ENCODE data around the gene TEC. TPM values are rescaled to one million over a fixed set of nuclear protein-coding genes. Genes with fewer than 3 reads are reported as not detected.

The TEC gene
- total and polyA plus RNA-seq, 2 of the 8 experiments (the other 6 are each of a cell fraction or from before 2014, with no cell fraction given) = 0.73 to 1.8 TPM

DNA sequence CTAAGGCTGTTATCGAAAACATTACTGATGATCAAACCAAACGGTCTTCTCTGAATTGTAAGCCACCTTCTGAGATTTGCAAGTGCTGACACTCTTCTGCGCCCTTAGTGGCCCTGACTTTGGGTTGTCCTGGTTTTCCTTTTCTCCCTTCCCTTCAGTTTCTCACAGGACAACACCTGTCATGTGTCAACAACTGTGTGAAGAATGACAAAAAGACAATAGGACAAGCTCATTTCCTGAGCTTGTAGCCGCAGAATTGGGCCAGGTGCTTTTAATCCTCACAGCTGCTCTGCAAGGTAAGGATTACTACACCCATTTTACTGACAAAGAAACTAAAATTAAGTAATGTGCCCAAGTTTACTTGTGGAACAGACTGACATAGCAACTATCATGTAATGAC lies 90.7 kb downstream of the TEC start:
- H4K91ac ChIP-seq (replicated peaks; ENCODE audit: insufficient read length, low read length) = no peak overlapping the region
- no peak overlapping the region for H3K4me3 ChIP-seq (ENCODE audit: extremely low read depth in 1 of 4, insufficient read depth in 2 of 4, low read depth in 3 of 4, low read length in 4 of 4)
- H3K4ac ChIP-seq (replicated peaks; ENCODE audit: insufficient read length, low read depth, low read length) = no peak overlapping the region
- no peak overlapping the region for H2BK20ac ChIP-seq (ENCODE audit: low read length)
- no peaks in the 10 kb centered on the region for H3K79me2 ChIP-seq (ENCODE audit: control insufficient read depth in 1 of 2, insufficient read depth in 2 of 2, low read length in 2 of 2)
- H2BK15ac ChIP-seq (ENCODE audit: low read length) = no peak overlapping the region
- FAIRE-seq (no peak), DNase-seq (ENCODE audit: low read depth in 1 of 2, low spot score in 2 of 2) (no peak)
- H3K56ac ChIP-seq (replicated peaks; ENCODE audit: insufficient read length, low read depth, low read length) = peak overlapping the region; percentile 33
- H3K23me2 ChIP-seq (ENCODE audit: low read depth, low read length) = no peaks in the 10 kb centered on the region
- no peak overlapping the region for H3K27ac ChIP-seq (ENCODE audit: low read depth, low read length)
- peaks cover 2 to 4% (median 2%) of the 10 kb centered on the region in 4 experiments; a peak in 5 of 7 replicates for H3K4me1 ChIP-seq (replicated peaks in 1 of 4; ENCODE audit: control insufficient read depth in 3 of 4, insufficient read depth in 4 of 4, low read length in 3 of 4)
- H3K79me1 ChIP-seq (ENCODE audit: low read depth, low read length) = no peaks in the 10 kb centered on the region
- H3K14ac ChIP-seq (ENCODE audit: insufficient read length) = no peak overlapping the region
- H2BK12ac ChIP-seq (ENCODE audit: low read depth, low read length) = 0 out of 2 replicates have a peak overlapping the region, but pooled peaks have one; percentile 80
- H3K27me3 ChIP-seq (replicated peaks in 1 of 4; ENCODE audit: control insufficient read depth in 3 of 4, extremely low read depth in 1 of 4, insufficient read depth in 3 of 4, low read length in 3 of 4) = no peaks in the 10 kb centered on the region
- H3K4me2 ChIP-seq (ENCODE audit: insufficient read depth in 1 of 2, low read depth in 2 of 2, low read length in 2 of 2) = no peak overlapping the region
- 58% methylated on average over 4 of the region's 4 CpGs; no CpG with 5 or more reads in 1 of the 2 experiments for WGBS, 2 experiments (ENCODE audit: extremely low coverage in 1 of 2, insufficient coverage in 1 of 2, insufficient read length in 1 of 2, insufficient replicate concordance in 2 of 2, low coverage in 1 of 2, low lambda C conversion rate in 2 of 2, missing lambda C conversion rate in 1 of 2)
- ChIA-PET CTCF (ENCODE audit: partially characterized antibody) (no interaction called here), POLR2A (ENCODE audit: partially characterized antibody) (no interaction called here)
- H4K5ac ChIP-seq (ENCODE audit: insufficient read length, low read depth, low read length) = no peak overlapping the region
- no peak overlapping the region for H2AFZ ChIP-seq (ENCODE audit: low read length)
- TF ChIP-seq, protein P1, sequence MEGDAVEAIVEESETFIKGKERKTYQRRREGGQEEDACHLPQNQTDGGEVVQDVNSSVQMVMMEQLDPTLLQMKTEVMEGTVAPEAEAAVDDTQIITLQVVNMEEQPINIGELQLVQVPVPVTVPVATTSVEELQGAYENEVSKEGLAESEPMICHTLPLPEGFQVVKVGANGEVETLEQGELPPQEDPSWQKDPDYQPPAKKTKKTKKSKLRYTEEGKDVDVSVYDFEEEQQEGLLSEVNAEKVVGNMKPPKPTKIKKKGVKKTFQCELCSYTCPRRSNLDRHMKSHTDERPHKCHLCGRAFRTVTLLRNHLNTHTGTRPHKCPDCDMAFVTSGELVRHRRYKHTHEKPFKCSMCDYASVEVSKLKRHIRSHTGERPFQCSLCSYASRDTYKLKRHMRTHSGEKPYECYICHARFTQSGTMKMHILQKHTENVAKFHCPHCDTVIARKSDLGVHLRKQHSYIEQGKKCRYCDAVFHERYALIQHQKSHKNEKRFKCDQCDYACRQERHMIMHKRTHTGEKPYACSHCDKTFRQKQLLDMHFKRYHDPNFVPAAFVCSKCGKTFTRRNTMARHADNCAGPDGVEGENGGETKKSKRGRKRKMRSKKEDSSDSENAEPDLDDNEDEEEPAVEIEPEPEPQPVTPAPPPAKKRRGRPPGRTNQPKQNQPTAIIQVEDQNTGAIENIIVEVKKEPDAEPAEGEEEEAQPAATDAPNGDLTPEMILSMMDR (IDR thresholded peaks at IDR 0.05; ENCODE audit: control extremely low read depth in 1 of 3, insufficient read depth in 1 of 3, low read depth in 1 of 3, low read length in 3 of 3) = no peak
- TF ChIP-seq CTBP2 (IDR thresholded peaks at IDR 0.05; ENCODE audit: borderline replicate concordance, insufficient read depth, insufficient read length, low read length) (no peak), CHD2 (IDR thresholded peaks at IDR 0.05; ENCODE audit: low read length) (no peak), SIN3A (conservative IDR thresholded peaks at IDR 0.05 in 1 of 2, IDR thresholded peaks at IDR 0.05 in 1 of 2; ENCODE audit: low read depth in 1 of 2, low read length in 2 of 2) (0 out of 4 replicates have a peak, but pooled peaks of 1 of the 2 experiments have one; percentile 48)
- no peak overlapping the region for H3K9ac ChIP-seq (replicated peaks in 1 of 4; ENCODE audit: extremely low read depth in 1 of 4, low read depth in 3 of 4, low read length in 3 of 4)
- no peaks in the 10 kb centered on the region for H3K36me3 ChIP-seq (ENCODE audit: control insufficient read depth in 2 of 4, insufficient read depth in 4 of 4, low read length in 3 of 4)
- H2AK5ac ChIP-seq (ENCODE audit: low read depth, low read length) = no peak overlapping the region
- no peak overlapping the region for H3K18ac ChIP-seq (ENCODE audit: extremely low read depth, low read length)
- H4K20me1 ChIP-seq (replicated peaks in 1 of 2; ENCODE audit: control insufficient read depth in 1 of 2, insufficient read depth in 2 of 2, low read length in 2 of 2) = no peaks in the 10 kb centered on the region
- no peak overlapping the region for H3K23ac ChIP-seq (ENCODE audit: insufficient read length)
- no peak overlapping the region for H2BK5ac ChIP-seq (ENCODE audit: low read depth, low read length)
- peaks cover 0 to 6% of the 10 kb centered on the region in 2 experiments; a peak in 1 of 4 replicates for H3K9me3 ChIP-seq (ENCODE audit: insufficient read depth in 2 of 2, low read depth in 1 of 2, low read length in 1 of 2)
- H4K8ac ChIP-seq (ENCODE audit: extremely low read depth, insufficient read depth, low read length) = no peak overlapping the region
- no peak overlapping the region for H2BK120ac ChIP-seq (replicated peaks; ENCODE audit: low read depth, low read length)

All from H1 (cell line).